ENCODE measurements around the gene VSX2. TPM values are rescaled to one million over a fixed set of nuclear protein-coding genes. Genes with fewer than 3 reads are reported as not detected.

The VSX2 gene
- total RNA-seq, 1 experiment from 2014 or later = not detected

- Histone ChIP-seq H3K4me2 (ENCODE audit: insufficient read depth, insufficient read length, low read length) (no peak overlapping the region), H3K18ac (ENCODE audit: insufficient read length, low read depth, low read length) (no peak overlapping the region), H4K8ac (replicated peaks; ENCODE audit: insufficient read length, low read depth, low read length) (no peak overlapping the region), H2BK120ac (ENCODE audit: low read depth, low read length, poor library complexity, severe bottlenecking) (no peak overlapping the region), H2AFZ (ENCODE audit: low read length) (no peak overlapping the region), H3K79me2 (ENCODE audit: insufficient read depth, low read length) (no peaks in the 10 kb centered on the region), H3K27me3 (ENCODE audit: insufficient read depth, low read length) (peaks cover 58% of the 10 kb centered on the region), H3K79me1 (ENCODE audit: insufficient read depth, low read depth, low read length, poor library complexity, severe bottlenecking) (no peaks in the 10 kb centered on the region), H3K9me3 (ENCODE audit: control insufficient read depth, low read depth, low read length) (no peaks in the 10 kb centered on the region), H3K27ac (ENCODE audit: insufficient read length, low read depth, low read length) (no peak overlapping the region), H2AK5ac (ENCODE audit: insufficient read length, low read length) (no peak overlapping the region), H3K23ac (ENCODE audit: insufficient read length, low read depth, low read length) (no peak overlapping the region), H3K14ac (ENCODE audit: insufficient read depth, low read length) (no peak overlapping the region), H3K9ac (ENCODE audit: extremely low read depth, insufficient read length, low read length) (no peak overlapping the region), H3K56ac (ENCODE audit: insufficient read length, low read depth, low read length) (no peak overlapping the region), H4K91ac (ENCODE audit: insufficient read length, low read depth, low read length) (no peak overlapping the region), H3K4me1 (ENCODE audit: insufficient read depth, low read length) (peaks cover 6% of the 10 kb centered on the region; the same call in 1 of the 2 replicates), H4K20me1 (ENCODE audit: control insufficient read depth, insufficient read depth, insufficient read length) (no peaks in the 10 kb centered on the region), H3T11ph (ENCODE audit: low read length) (no peak overlapping the region), H2BK5ac (ENCODE audit: insufficient read length, low read length) (no peak overlapping the region), H2BK12ac (ENCODE audit: insufficient read length, low read depth, low read length) (no peak overlapping the region), H3K23me2 (ENCODE audit: insufficient read length, low read depth, low read length, poor library complexity, severe bottlenecking) (peaks cover 21% of the 10 kb centered on the region), H2BK20ac (ENCODE audit: low read depth, low read length, poor library complexity, severe bottlenecking) (no peak overlapping the region), H3K4ac (ENCODE audit: low read depth, low read length) (no peak overlapping the region), H4K5ac (ENCODE audit: insufficient read length, low read depth, low read length) (no peak overlapping the region), H2BK15ac (ENCODE audit: low read depth, low read length) (no peak overlapping the region)
- H3K36me3 Mint-ChIP-seq (ENCODE audit: insufficient read depth in 1 of 3, low read depth in 3 of 3) = no peaks in the 10 kb centered on the region; a peak in 1 of 7 replicates
- no peak overlapping the region for H3K27ac Mint-ChIP-seq
- H3K27me3 Mint-ChIP-seq (ENCODE audit: low read depth) = peaks cover 99% of the 10 kb centered on the region
- H3K4me3 Mint-ChIP-seq = peak overlapping the region in 1 of 2 experiments; percentile 47; a peak in 2 of 5 replicates
- peaks cover 38 to 66% of the 10 kb centered on the region in 2 experiments for H3K4me1 Mint-ChIP-seq
- no peak for TF ChIP-seq CTCF (conservative IDR thresholded peaks at IDR 0.05)
- H3K9me3 Mint-ChIP-seq = no peaks in the 10 kb centered on the region; a peak in 2 of 5 replicates
- DNase-seq = no peak
- no CpG with 5 or more reads among the region's 5 CpGs for WGBS (ENCODE audit: extremely low coverage, insufficient read length, low lambda C conversion rate)
Observed at GRCh38 chr14:74243051-74243450, 3.8 kb downstream of the VSX2 start.

Data from H9 (cell line).